GM19372 (cell line): ENCODE measurements around the gene PI4K2A.

Source experiments
- ATAC-seq: cut with Tn5 transposase; IDR thresholded peaks from one replicate; pipeline ENCODE4 v1.9.1; 2021; ENCODE audit warnings: mild to moderate bottlenecking, low read depth, moderate library complexity; ENCODE audit not compliant: unreplicated experiment

Gene PI4K2A

DNA sequence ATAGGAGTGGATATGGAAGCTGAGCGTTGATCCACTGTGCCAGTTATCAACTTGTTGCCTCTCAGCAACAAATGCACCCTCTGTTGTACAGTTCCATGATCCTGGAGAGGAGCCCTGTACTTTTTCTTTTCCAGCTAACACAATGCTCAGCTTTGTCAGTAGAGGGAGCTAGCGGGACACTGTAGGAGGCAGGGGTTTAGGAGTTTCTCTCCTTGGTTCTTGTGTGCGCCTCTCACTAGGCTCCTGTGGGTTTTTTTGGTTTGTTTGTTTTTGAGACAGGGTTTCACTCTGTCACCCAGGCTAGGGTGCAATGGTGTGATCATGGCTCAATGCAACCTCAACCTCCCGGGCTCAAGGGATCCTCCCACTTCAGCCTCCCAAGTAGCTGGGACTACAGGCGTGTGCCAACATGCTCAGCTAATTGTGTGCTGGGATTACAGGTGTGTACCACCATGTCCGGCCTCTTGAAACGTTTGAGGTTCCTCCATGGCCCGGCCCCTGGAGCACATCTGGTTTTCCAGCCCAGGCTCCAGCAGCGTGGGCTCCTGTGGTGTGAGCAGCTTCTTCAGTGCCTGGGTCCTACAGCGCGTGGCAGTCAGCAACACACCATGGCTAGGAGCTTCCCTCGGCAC, 61.1 kb downstream of the PI4K2A start:
- peak; percentile 49 for ATAC-seq

GRCh38 chr10:97703398-97704067, 63.1 kb downstream of the PI4K2A start:
- no peak for ATAC-seq

DNA sequence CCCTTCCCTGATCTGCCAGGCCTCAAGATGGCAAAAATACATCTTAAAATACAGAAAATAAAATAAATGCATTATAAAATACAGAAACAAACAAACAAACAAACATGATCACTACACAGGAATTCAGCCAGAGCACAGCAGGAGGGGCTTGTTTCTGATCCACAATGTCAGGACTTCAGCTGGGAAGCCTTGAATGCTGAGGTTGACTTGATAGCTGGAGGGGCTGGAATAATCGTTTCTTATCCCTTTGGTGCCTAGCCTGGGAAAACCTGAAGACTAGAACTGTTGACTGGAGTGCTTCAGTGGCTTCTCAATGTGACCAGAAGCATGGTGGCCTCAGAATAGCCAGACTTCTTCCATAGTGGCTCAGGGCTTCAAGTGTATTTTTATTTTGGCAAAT, 63.9 kb downstream of the PI4K2A start:
- no peak for ATAC-seq

DNA sequence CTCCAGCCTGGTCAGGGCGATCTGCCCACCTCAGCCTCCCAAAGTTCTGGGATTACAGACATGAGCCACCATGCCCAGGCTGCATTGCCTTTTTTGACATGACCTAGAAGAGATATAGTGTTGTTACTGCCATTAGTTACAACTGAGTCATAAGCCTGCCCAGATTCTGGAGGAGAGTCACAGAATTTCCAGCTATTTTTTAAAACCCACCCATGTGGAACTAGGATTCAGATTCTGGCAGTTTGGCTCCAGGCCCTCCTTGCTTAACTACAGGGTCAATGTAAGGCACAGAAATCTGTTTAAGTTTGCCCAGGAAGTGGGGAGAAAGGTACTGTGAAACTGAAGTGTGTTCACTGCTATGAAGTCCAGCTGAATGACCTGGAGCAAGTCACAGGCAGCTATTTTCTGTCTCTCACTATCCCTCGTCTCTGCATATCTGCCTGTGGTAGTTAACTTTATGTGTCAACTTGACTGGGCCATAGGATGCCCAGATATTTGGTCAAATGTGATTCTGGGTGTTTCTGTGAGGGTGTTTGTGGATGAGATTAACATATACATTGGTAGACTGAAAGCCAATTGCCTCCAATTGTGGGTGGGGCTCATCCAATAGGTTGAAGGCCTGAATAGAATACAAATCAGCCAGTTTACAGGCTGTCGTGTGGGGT, 64.7 kb downstream of the PI4K2A start:
- ATAC-seq: no peak

GRCh38 chr10:97707134-97707861, 66.8 kb downstream of the PI4K2A start:
- ATAC-seq: no peak

DNA sequence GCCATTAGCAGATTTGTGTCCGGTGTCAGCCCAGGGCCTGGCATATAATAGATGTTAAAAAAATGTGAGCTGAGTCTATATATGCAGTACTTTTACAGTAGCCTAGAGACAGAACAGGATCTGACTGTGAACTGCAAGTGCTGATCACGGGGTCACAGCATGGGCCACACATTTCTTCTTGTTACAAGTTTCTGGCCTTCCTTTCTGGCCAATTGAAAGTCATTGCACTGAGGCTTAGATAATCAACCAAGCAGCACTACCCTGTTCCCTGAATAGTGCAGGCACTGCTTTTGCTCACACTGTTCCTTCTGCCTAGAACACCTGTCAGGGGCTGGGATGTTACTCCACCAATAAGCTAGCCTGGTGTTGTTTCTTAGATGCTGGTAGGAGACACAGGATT, 67.7 kb downstream of the PI4K2A start:
- no peak for ATAC-seq

- ATAC-seq: no peak
These were observed 68.8 kb downstream of the PI4K2A start for GRCh38 chr10:97708976-97709946.

GRCh38 chr10:97711640-97712572, 71.4 kb downstream of the PI4K2A start:
- ATAC-seq: no peak

DNA sequence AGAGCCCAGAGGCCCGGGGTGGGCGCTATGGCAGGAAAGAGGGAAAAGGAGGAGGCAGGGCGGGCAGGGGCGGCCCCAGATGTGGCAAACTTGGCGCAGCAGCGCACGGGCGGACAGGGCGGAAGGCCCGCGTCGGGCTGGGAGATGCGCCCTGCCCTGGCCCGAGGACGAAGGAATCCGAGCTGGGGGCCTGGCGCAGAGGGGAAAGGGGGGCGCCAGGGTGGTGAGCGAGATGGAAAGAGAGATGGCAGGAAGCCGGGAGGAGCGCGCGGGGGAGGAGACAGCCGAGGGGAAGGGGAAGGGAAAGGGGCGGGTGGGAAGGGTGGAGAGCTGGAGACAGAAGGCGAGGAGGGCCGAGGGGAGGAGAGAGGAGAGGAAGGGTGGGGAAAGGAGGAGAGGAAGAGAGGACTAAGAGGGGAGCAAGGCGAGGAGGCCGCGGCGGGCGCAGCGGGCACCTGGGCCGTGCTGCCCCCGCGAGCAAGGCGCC, 72.9 kb downstream of the PI4K2A start, which contains the start of gene MARVELD1:
Gene MARVELD1, plus strand, starts transcription at position 392 of the 487 bp plus-strand sequence. CDS start 147 bp downstream, outside the sequence.
- ATAC-seq: no peak

DNA sequence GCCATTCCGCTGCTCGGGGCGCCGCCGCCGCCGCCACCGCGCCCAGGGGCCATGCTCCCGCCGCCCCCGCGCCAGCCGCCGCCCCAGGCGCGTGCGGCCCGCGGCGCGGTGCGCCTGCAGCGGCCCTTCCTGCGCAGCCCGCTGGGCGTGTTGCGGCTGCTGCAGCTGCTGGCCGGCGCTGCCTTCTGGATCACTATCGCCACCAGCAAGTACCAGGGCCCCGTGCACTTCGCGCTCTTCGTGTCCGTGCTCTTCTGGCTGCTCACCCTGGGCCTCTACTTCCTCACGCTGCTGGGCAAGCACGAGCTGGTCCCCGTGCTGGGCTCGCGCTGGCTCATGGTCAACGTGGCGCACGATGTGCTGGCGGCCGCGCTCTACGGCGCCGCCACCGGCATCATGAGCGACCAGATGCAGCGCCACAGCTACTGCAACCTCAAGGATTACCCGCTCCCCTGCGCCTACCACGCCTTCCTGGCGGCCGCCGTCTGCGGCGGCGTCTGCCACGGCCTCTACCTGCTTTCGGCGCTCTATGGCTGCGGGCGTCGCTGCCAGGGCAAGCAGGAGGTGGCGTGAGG, 73.4 kb downstream of the PI4K2A start:
- peak; percentile 77 for ATAC-seq

DNA sequence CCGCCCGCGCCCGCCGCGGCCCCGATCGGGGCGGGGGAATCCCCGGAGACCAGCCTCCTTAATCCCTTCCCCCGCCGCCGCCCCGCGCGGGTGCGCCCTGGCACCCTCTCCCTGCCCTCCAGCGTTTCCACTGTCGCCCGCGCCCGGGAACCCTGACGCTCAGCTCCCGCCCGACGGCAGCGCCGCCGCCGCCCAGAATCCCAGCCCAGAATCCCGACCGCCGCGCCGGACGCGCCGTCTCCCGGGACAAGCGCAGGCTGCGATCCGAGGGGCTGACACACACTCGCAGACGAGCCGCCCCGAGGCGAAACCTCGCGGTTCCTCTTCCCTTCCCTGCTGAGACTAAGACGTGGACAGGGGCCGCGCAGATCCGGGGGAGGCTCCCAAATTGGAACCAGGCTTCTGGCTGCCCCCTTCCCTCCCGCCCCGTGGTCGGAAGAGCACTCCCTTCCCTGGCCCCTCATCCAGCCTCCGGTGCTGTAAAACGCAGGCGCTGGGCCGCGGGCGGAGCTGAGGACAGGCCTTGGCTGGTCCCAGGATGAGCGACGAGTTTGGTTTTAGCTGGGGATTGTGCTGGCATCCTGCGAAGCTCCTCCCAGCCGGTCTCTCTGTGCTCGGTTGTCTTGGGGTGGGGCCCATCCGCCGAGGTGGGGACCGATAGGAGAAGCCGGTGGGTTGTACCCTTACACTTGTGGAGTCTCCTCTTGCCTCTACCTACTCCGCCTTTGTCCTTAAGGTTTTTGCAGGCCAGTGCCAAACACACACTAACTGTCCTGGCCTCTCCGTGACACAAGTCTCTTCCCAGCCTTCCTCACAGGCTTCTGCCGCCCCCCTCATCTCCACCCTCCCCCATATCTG, 74.2 kb downstream of the PI4K2A start:
- ATAC-seq: peak; percentile 15

DNA sequence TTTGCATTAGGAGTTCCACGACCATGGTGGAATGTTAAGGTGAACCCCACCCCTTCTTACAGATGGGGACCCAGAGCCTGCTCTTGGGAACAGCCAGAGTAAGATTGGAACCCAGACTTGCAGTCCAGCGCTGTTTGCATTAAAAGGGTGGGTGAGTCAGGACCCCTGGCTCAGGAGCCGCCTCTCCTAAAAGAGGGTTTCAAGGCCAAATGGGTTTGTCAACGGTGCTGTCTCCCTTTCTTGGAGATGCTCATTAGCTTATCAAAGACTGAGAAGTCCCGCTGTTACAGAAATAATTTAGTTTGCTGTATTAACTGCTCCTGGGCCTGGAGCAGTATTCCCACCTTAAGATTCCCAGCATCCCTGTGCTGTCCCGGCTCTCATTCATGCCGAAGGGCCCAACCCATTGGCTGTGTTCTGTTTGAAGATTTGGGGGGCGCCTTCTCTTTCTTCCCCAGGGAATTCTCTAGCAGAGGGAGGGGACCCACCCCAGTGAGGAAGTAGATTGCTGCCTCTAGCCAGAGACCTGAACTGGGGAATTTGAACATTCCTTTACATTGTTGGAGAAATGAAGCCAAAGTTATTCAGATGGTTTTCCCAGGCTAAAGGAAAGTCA, 74.9 kb downstream of the PI4K2A start:
- no peak for ATAC-seq

DNA sequence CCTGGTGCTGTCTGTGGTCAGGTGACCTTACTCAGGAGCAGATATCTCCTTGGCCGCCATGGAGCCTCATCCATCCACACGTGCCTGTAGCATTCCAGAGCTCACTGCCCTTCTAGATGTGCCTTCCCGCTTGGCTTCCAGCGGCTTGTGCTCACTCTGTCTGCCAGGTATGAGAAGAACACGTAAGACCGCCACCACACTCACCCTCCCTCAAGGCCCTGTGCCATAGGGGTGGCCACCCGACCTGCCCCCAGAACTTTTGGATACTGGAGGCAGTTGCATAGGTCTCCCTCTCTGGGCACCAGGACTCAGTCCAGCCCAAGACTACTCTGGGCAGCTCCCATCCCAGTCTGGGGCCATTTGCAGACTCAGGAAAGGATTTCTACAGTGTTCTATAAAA, 77.2 kb downstream of the PI4K2A start:
- ATAC-seq: no peak

- ATAC-seq: no peak
These were observed 77.7 kb downstream of the PI4K2A start for GRCh38 chr10:97718178-97718577.

DNA sequence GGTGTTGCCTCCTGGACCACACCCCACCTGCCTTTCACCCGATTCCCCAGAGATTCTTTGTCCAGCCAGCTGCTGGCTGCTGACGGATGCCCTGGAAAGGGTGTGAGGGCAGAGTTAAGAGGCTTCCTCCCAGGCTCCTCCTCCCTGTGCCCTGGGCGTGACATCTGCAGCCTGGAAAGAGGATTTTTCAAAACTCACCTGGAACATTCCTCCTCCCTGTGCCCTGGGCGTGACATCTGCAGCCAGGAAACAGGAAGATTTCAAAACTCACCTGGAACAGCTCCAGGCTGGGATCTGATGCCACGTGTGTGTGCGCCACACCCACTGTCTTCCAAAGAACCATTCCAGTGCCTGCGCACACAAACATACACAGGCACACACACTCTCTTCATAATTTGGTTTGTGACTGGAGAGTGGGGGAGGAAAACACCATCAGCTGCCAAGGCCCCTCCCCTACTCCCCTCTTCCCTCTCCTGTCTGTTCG, 78.2 kb downstream of the PI4K2A start:
- ATAC-seq: no peak

DNA sequence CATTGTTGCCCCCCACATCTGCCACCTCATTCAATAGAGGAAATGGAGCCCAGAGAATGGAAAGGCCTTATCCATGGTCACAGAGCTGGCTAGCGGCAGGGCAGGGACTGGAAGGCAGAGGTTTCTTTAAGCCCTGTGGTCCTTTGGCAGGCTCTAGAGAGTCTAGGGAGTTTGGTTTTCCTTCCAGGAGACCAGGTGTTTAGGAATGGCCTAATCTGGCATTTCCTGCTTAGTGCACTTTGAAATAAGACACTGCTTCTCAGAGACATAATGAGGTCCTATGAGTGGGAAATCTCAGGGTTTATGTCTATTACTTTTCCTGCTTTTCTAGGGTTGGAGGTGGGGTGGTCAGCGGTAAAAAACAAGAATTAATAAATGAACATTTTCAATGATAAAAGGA, 79.1 kb downstream of the PI4K2A start:
- no peak for ATAC-seq
